B cell (primary cell): Measurements from ENCODE around the gene NR6A1. TPM values are rescaled to one million over a fixed set of nuclear protein-coding genes. Genes with fewer than 3 reads are reported as not detected.

Source experiments
- ATAC-seq: fragments of 200-7000 bp; cut with Tn5 transposase; one replicate; pipeline ENCODE4 v1.10.0; 2021; ENCODE audit warnings: low read depth, mild to moderate bottlenecking, moderate number of reproducible peaks, moderate library complexity
- CTCF ChIA-PET: fragments of 350-600 bp; sonication (Branson Sonifier 250); formaldehyde crosslinking; loops from one replicate; lab custom pipeline; 2021; ENCODE audit warnings: antibody characterized with exemption, inconsistent platforms; lab: Charles Lee
- POLR2A ChIA-PET: fragments of 350-600 bp; sonication (Branson Sonifier 250); formaldehyde crosslinking; loops from one replicate; lab custom pipeline; 2021; ENCODE audit warnings: antibody characterized with exemption; lab: Charles Lee
- DNase-seq: peaks from one replicate; pipeline ENCODE4 v3.0.0; 2013
- H2AFZ ChIP-seq: 2 replicates; pipeline ENCODE4 v1.6.1; 2012; ENCODE audit warnings: mild to moderate bottlenecking, low read depth, low read length; ENCODE audit not compliant: insufficient read depth, poor library complexity, severe bottlenecking
- H3K27ac ChIP-seq, 2 donors: 1 replicate in 1 of 2; 2 replicates in 1 of 2; pipeline ENCODE4 v1.5.1; 2012 to 2013; ENCODE audit warnings: low read length in 2 of 2, mild to moderate bottlenecking in 2 of 2, moderate library complexity in 1 of 2
- H3K27me3 ChIP-seq, 4 experiments: fragments of 200-600 bp in 1 of 4; sonication (generic) in 1 of 4; replicated peaks in 1 of 4; 1 replicate in 2 of 4; 2 replicates in 2 of 4; pipeline versions ENCODE4 v1.6.1 to v1.7.0; 2013 to 2016; ENCODE audit warnings: low read length in 3 of 4, mild to moderate bottlenecking in 2 of 4, mixed read lengths in 1 of 4, moderate library complexity in 1 of 4; ENCODE audit not compliant: insufficient read depth in 4 of 4, control insufficient read depth in 3 of 4; ENCODE audit errors: control extremely low read depth in 1 of 4
- H3K36me3 ChIP-seq, 2 experiments: replicated peaks in 1 of 2; 1 replicate in 1 of 2; 2 replicates in 1 of 2; pipeline versions ENCODE4 v1.6.1 to v1.7.1; 2013; ENCODE audit warnings: low read length in 1 of 2; ENCODE audit not compliant: insufficient read depth in 2 of 2, control insufficient read depth in 1 of 2; ENCODE audit errors: control extremely low read depth in 1 of 2, extremely low read depth in 1 of 2
- H3K4me1 ChIP-seq, 2 donors: fragments of 200-600 bp in 1 of 2; sonication (generic) in 1 of 2; 1 replicate in 1 of 2; 2 replicates in 1 of 2; pipeline versions ENCODE4 v1.5.1 to v1.6.1; 2013 to 2017; ENCODE audit warnings: low read length in 2 of 2; ENCODE audit not compliant: control insufficient read depth in 2 of 2, insufficient read depth in 2 of 2
- H3K4me2 ChIP-seq: replicated peaks from 2 replicates; pipeline ENCODE3; 2012; ENCODE audit warnings: mild to moderate bottlenecking, low read depth, low read length; ENCODE audit not compliant: poor library complexity, severe bottlenecking
- H3K4me3 ChIP-seq, 5 experiments: fragments of 200-600 bp in 1 of 5; sonication (generic) in 1 of 5; 1 replicate in 3 of 5; 2 replicates in 2 of 5; pipeline versions ENCODE4 v1.5.1 to v1.7.0; 2011 to 2016; ENCODE audit warnings: low read length in 4 of 5, mild to moderate bottlenecking in 4 of 5, low read depth in 2 of 5, control low read depth in 1 of 5, moderate library complexity in 1 of 5; ENCODE audit not compliant: insufficient read depth in 1 of 5; ENCODE audit errors: control extremely low read depth in 1 of 5, extremely low read depth in 1 of 5
- H3K79me2 ChIP-seq: fragments of 200-600 bp; sonication (generic); one replicate; pipeline ENCODE4 v1.6.0; 2016; ENCODE audit warnings: low read length; ENCODE audit not compliant: control insufficient read depth, insufficient read depth
- H3K9ac ChIP-seq: fragments of 200-600 bp; sonication (generic); 2 replicates; pipeline ENCODE4 v1.6.1; 2017; ENCODE audit warnings: mild to moderate bottlenecking, low read length, moderate library complexity
- H3K9me3 ChIP-seq, 3 donors: one replicate each; pipeline versions ENCODE4 v1.6.1 to v1.7.1; 2013; ENCODE audit warnings: low read length in 2 of 3; ENCODE audit not compliant: control insufficient read depth in 2 of 3, insufficient read depth in 1 of 3; ENCODE audit errors: control extremely low read depth in 1 of 3
- H4K20me1 ChIP-seq: 2 replicates; pipeline ENCODE4 v1.6.0; 2012; ENCODE audit warnings: mild to moderate bottlenecking, low read length; ENCODE audit not compliant: insufficient read depth, control insufficient read depth, poor library complexity, severe bottlenecking
- H3K27ac Mint-ChIP-seq: one replicate; pipeline ENCODE4 v1.8.0; 2021; ENCODE audit warnings: mixed read lengths
- H3K27me3 Mint-ChIP-seq: one replicate; pipeline ENCODE4 v1.8.0; 2021; ENCODE audit warnings: mixed read lengths
- H3K4me1 Mint-ChIP-seq: one replicate; pipeline ENCODE4 v1.8.0; 2021; ENCODE audit warnings: mixed read lengths
- H3K4me3 Mint-ChIP-seq: one replicate; pipeline ENCODE4 v1.8.0; 2021; ENCODE audit warnings: mixed read lengths
- H3K9me3 Mint-ChIP-seq: one replicate; pipeline ENCODE4 v1.8.0; 2022; ENCODE audit warnings: mixed read lengths; ENCODE audit not compliant: insufficient read depth
- EZH2 ChIP-seq: IDR thresholded peaks from 2 replicates; pipeline ENCODE4 v1.6.1; 2012; ENCODE audit warnings: borderline replicate concordance, low read depth, mild to moderate bottlenecking, moderate library complexity, low read length; ENCODE audit not compliant: insufficient read depth, poor library complexity, severe bottlenecking
- WGBS: methylation state at CpG from one replicate; pipeline ENCODE4 v1.1.5; 2013; ENCODE audit warnings: missing lambda C conversion rate; ENCODE audit not compliant: insufficient coverage; 5-methylcytosine and 5-hydroxymethylcytosine counted together
- intact Hi-C: fragments of 100-400 bp; cut with micrococcal nuclease; formaldehyde crosslinking; loops from one replicate; pipeline ENCODE4 v1.10.0; 2022
- polyA plus RNA-seq: library from polyadenylated mRNA; depleted of rRNA; stranded (reverse); fragments of >200 nt; gene quantifications from 2 replicates; pipeline ENCODE4 v1.2.3, GENCODE V29; 2012
- total RNA-seq, 2 donors: library from RNA; stranded (reverse); fragments of 120-200 nt in 1 of 2; gene quantifications; 1 replicate in 1 of 2; 2 replicates in 1 of 2; pipeline versions ENCODE4 v1.2.3 to v1.2.4, GENCODE V29; 2013 to 2022
- TF ChIP-seq, protein P1 (sequence below): fragments of 200-600 bp; IDR thresholded peaks from one replicate; pipeline ENCODE4 v1.8.0; 2022; ENCODE audit warnings: antibody characterized with exemption, mild to moderate bottlenecking

NR6A1 gene
- total and polyA plus RNA-seq, 2 donors (not counting 1 experiment from before 2014, with no cell fraction given): 0.09 to 0.67 TPM

GRCh38 chr9:124709292-124709690 lies 61.8 kb downstream of the NR6A1 start:
- Histone ChIP-seq H3K36me3 (no peaks in the 10 kb centered on the region), H3K4me1 (peaks cover 0 to 2% of the 10 kb centered on the region in 2 donors), H3K27ac (no peak overlapping the region), H4K20me1 (no peaks in the 10 kb centered on the region), H3K79me2 (no peaks in the 10 kb centered on the region), H3K4me3 (no peak overlapping the region), H3K9me3 (no peaks in the 10 kb centered on the region), H3K4me2 (no peak overlapping the region), H3K9ac (no peak overlapping the region), H2AFZ (no peak overlapping the region), H3K27me3 (no peaks in the 10 kb centered on the region)
- no peak overlapping the region for H3K4me3 Mint-ChIP-seq
- POLR2A ChIA-PET: no interaction called here
- CTCF ChIA-PET: interaction anchor here (0.6 to 7.0 kb wide), 7 partner anchors 9 to 593 kb away, joined by 3 to 87 read pairs (median 3); no protein-coding TSS in a partner anchor
- no peak for DNase-seq
- no peak for TF ChIP-seq EZH2
- TF ChIP-seq, protein P1, sequence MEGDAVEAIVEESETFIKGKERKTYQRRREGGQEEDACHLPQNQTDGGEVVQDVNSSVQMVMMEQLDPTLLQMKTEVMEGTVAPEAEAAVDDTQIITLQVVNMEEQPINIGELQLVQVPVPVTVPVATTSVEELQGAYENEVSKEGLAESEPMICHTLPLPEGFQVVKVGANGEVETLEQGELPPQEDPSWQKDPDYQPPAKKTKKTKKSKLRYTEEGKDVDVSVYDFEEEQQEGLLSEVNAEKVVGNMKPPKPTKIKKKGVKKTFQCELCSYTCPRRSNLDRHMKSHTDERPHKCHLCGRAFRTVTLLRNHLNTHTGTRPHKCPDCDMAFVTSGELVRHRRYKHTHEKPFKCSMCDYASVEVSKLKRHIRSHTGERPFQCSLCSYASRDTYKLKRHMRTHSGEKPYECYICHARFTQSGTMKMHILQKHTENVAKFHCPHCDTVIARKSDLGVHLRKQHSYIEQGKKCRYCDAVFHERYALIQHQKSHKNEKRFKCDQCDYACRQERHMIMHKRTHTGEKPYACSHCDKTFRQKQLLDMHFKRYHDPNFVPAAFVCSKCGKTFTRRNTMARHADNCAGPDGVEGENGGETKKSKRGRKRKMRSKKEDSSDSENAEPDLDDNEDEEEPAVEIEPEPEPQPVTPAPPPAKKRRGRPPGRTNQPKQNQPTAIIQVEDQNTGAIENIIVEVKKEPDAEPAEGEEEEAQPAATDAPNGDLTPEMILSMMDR: no peak
- no peaks in the 10 kb centered on the region for H3K9me3 Mint-ChIP-seq
- intact Hi-C loops: no loop called here
- no peak overlapping the region for H3K27ac Mint-ChIP-seq
- H3K27me3 Mint-ChIP-seq: no peaks in the 10 kb centered on the region
- ATAC-seq: no peak
- WGBS: 90% methylated on average over 1 of the region's 2 CpGs
- no peaks in the 10 kb centered on the region for H3K4me1 Mint-ChIP-seq

- CTCF ChIA-PET: interaction anchor here (0.5 to 7.0 kb wide), 7 partner anchors 10 to 95 kb away, joined by 3 to 87 read pairs (median 3); no protein-coding TSS in a partner anchor
- Mint-ChIP-seq H3K27me3 (no peaks in the 10 kb centered on the region), H3K27ac (no peak overlapping the region), H3K4me3 (no peak overlapping the region), H3K9me3 (no peaks in the 10 kb centered on the region), H3K4me1 (no peaks in the 10 kb centered on the region)
- no peaks in the 10 kb centered on the region for H3K27me3 ChIP-seq
- no peak overlapping the region for H2AFZ ChIP-seq
- H4K20me1 ChIP-seq: no peaks in the 10 kb centered on the region
- no peak overlapping the region for H3K9ac ChIP-seq
- intact Hi-C loops: no loop called here
- peaks cover 0 to 2% of the 10 kb centered on the region in 2 donors for H3K4me1 ChIP-seq
- 100% methylated on average over 1 of the region's 1 CpG for WGBS
- TF ChIP-seq, protein P1: no peak
- no peak for TF ChIP-seq EZH2
- H3K36me3 ChIP-seq: no peaks in the 10 kb centered on the region
- H3K79me2 ChIP-seq: no peaks in the 10 kb centered on the region
- H3K4me2 ChIP-seq: no peak overlapping the region
- no peaks in the 10 kb centered on the region for H3K9me3 ChIP-seq
- no peak overlapping the region for H3K4me3 ChIP-seq
- no peak overlapping the region for H3K27ac ChIP-seq
- DNase-seq: no peak
- POLR2A ChIA-PET: no interaction called here
- ATAC-seq: no peak
Measured at GRCh38 chr9:124708633-124709291, 62.3 kb downstream of the NR6A1 start.
